Spleen (tissue), 11 donors: ENCODE results near the gene TOP1. TPM values are rescaled to one million over a fixed set of nuclear protein-coding genes. Genes with fewer than 3 reads are reported as not detected.

Source experiments
- DNase-seq: peaks from one replicate; pipeline ENCODE4 v3.0.0-alpha.2; 2020
- H3K27ac ChIP-seq, 8 donors: fragments of 200-600 bp; sonication (generic) in 7 of 8; 1 replicate in 4 of 8; 2 replicates in 4 of 8; pipeline versions ENCODE4 v1.5.0 to v1.8.0; 2016 to 2021; ENCODE audit warnings: inconsistent platforms in 4 of 8, mild to moderate bottlenecking in 4 of 8, moderate library complexity in 1 of 8
- H3K27me3 ChIP-seq, 7 donors: fragments of 200-600 bp; sonication (generic) in 6 of 7; replicated peaks in 1 of 7; 1 replicate in 4 of 7; 2 replicates in 3 of 7; pipeline versions ENCODE4 v1.5.0 to v1.8.0; 2016 to 2021; ENCODE audit warnings: inconsistent platforms in 3 of 7, mild to moderate bottlenecking in 1 of 7
- H3K36me3 ChIP-seq, 6 donors: fragments of 200-600 bp; sonication (generic) in 5 of 6; 1 replicate in 4 of 6; 2 replicates in 2 of 6; pipeline versions ENCODE4 v1.5.0 to v1.8.0; 2016 to 2021; ENCODE audit warnings: inconsistent platforms in 2 of 6
- H3K4me1 ChIP-seq, 6 donors: fragments of 200-600 bp; sonication (generic) in 5 of 6; 1 replicate in 3 of 6; 2 replicates in 3 of 6; pipeline versions ENCODE4 v1.5.0 to v1.8.0; 2016 to 2021; ENCODE audit warnings: inconsistent platforms in 3 of 6
- H3K4me3 ChIP-seq, 8 donors: fragments of 200-600 bp; sonication (generic) in 7 of 8; 1 replicate in 4 of 8; 2 replicates in 4 of 8; pipeline versions ENCODE4 v1.5.0 to v1.8.0; 2016 to 2021; ENCODE audit warnings: inconsistent platforms in 4 of 8, mild to moderate bottlenecking in 4 of 8, moderate library complexity in 2 of 8
- H3K9me3 ChIP-seq, 8 donors: fragments of 200-600 bp; sonication (generic) in 7 of 8; 1 replicate in 4 of 8; 2 replicates in 4 of 8; pipeline versions ENCODE4 v1.5.0 to v1.8.0; 2016 to 2021; ENCODE audit warnings: inconsistent platforms in 4 of 8
- CTCF ChIP-seq, 11 experiments: fragments of 200-600 bp in 7 of 11; fragments of 450-650 bp in 4 of 11; sonication (generic) in 4 of 11; IDR thresholded peaks in 8 of 11; conservative IDR thresholded peaks in 3 of 11; 1 replicate in 7 of 11; 2 replicates in 4 of 11; pipeline versions ENCODE4 v1.4.0 to v1.8.0; 2016 to 2021; ENCODE audit warnings: antibody characterized with exemption in 11 of 11, inconsistent platforms in 4 of 11, mild to moderate bottlenecking in 1 of 11
- POLR2A ChIP-seq, 3 donors: fragments of 450-650 bp; IDR thresholded peaks; one replicate each; pipeline ENCODE4 v1.5.1; 2017; ENCODE audit warnings: antibody characterized with exemption in 3 of 3, mild to moderate bottlenecking in 1 of 3
- POLR2AphosphoS5 ChIP-seq, 3 donors: sonication (generic); formaldehyde crosslinking; IDR thresholded peaks; one replicate each; pipeline ENCODE4 v1.5.1; 2017; ENCODE audit warnings: antibody characterized with exemption in 3 of 3
- WGBS, 5 donors: extraction: QIAGEN DNeasy Blood & Tissue Kit in 3 of 5; methylation state at CpG; one replicate each; pipeline versions ENCODE4 v1.1.5 to v1.1.7; 2013 to 2018; 5-methylcytosine and 5-hydroxymethylcytosine counted together
- intact Hi-C: fragments of 100-400 bp; cut with DNase I; formaldehyde crosslinking; loops from one replicate; pipeline ENCODE4 v1.15.0; 2023; ENCODE audit warnings: low total_unique reads
- polyA plus RNA-seq, 3 donors: library from polyadenylated mRNA; stranded (reverse); fragments of 200-250 nt; gene quantifications; one replicate each; pipeline ENCODE4 v1.2.1, GENCODE V29; 2013
- total RNA-seq, 7 donors: library from RNA; depleted of rRNA in 3 of 7; stranded (reverse); fragments of >200 nt in 3 of 7; fragmentation: NEBNext Ultra II Directional in 4 of 7; extraction: Animal tissue kit (Norgen Biotek cat#: 25700) in 4 of 7; gene quantifications; one replicate each; pipeline versions ENCODE4 v1.1.0 to v1.2.1, GENCODE V29; 2016 to 2021
- donor health status: healthy with polysubstance abuse.
- donor health status: DM: no; HTN: no; CAD: no; lungs with moderate emphysema.
- donor health status: DM: no; HTN: no; CAD: no.
- donor health status: Bipolar disorder and iron deficiency.
- donor health status: healthy.
- donor health status: DM: no; HTN: no; CAD: no.
- donor health status: DM: yes; HTN: yes; CAD: no.

Gene TOP1
- total and polyA plus RNA-seq, 10 donors = 20.7 to 74.6 (median 44.8) TPM

- 94 to 97% (median 95%) methylated on average over 4 of the region's 4 CpGs for WGBS, 5 donors
- Histone ChIP-seq H3K27me3 (no peaks in the 10 kb centered on the region), H3K36me3 (no peaks in the 10 kb centered on the region), H3K27ac (no peak overlapping the region), H3K4me3 (no peak overlapping the region), H3K4me1 (peaks cover 4 to 31% (median 20%) of the 10 kb centered on the region in 6 donors), H3K9me3 (no peaks in the 10 kb centered on the region)
- no peak for DNase-seq
- TF ChIP-seq CTCF (IDR thresholded peaks at IDR 0.05 in 8 of 11, conservative IDR thresholded peaks at IDR 0.05 in 3 of 11) = no peak
- TF ChIP-seq POLR2AphosphoS5 (IDR thresholded peaks at IDR 0.05) = no peak
- TF ChIP-seq POLR2A (IDR thresholded peaks at IDR 0.05) = no peak
- intact Hi-C loops = no loop called here
These were observed 28.8 kb upstream of the TOP1 start for GRCh38 chr20:40999841-41000240.

- intact Hi-C loops = no loop called here
- Histone ChIP-seq H3K4me3 (no peak overlapping the region), H3K9me3 (no peaks in the 10 kb centered on the region), H3K27me3 (no peaks in the 10 kb centered on the region), H3K4me1 (peaks cover 6 to 39% (median 24%) of the 10 kb centered on the region in 6 donors), H3K36me3 (no peaks in the 10 kb centered on the region), H3K27ac (no peak overlapping the region)
- 86 to 95% (median 88%) methylated on average over 2 of the region's 2 CpGs for WGBS, 5 donors
- no peak for DNase-seq
- TF ChIP-seq POLR2AphosphoS5 (IDR thresholded peaks at IDR 0.05) = no peak
- no peak for TF ChIP-seq POLR2A (IDR thresholded peaks at IDR 0.05)
- no peak for TF ChIP-seq CTCF (IDR thresholded peaks at IDR 0.05 in 8 of 11, conservative IDR thresholded peaks at IDR 0.05 in 3 of 11)
These were observed 28.0 kb upstream of the TOP1 start for GRCh38 chr20:41000628-41001027.

GRCh38 chr20:41001497-41001896, 27.1 kb upstream of the TOP1 start:
- H3K27me3 ChIP-seq = no peaks in the 10 kb centered on the region
- DNase-seq = no peak
- TF ChIP-seq CTCF (IDR thresholded peaks at IDR 0.05 in 8 of 11, conservative IDR thresholded peaks at IDR 0.05 in 3 of 11) = no peak
- no peak for TF ChIP-seq POLR2AphosphoS5 (IDR thresholded peaks at IDR 0.05)
- no peak for TF ChIP-seq POLR2A (IDR thresholded peaks at IDR 0.05)
- H3K9me3 ChIP-seq = peaks cover 0 to 6% (median 2%) of the 10 kb centered on the region in 8 donors
- intact Hi-C loops = no loop called here
- WGBS, 5 donors = 49 to 78% (median 66%) methylated on average over 4 of the region's 4 CpGs
- no peak overlapping the region for H3K4me3 ChIP-seq
- H3K27ac ChIP-seq = peak overlapping the region in 1 of 8 donors; percentile 84
- H3K4me1 ChIP-seq = peaks cover 10 to 47% (median 29%) of the 10 kb centered on the region in 6 donors
- no peaks in the 10 kb centered on the region for H3K36me3 ChIP-seq

GRCh38 chr20:41002842-41003142, 25.8 kb upstream of the TOP1 start:
- peaks cover 13 to 59% (median 35%) of the 10 kb centered on the region in 6 donors for H3K4me1 ChIP-seq
- no peaks in the 10 kb centered on the region for H3K27me3 ChIP-seq
- TF ChIP-seq CTCF (IDR thresholded peaks at IDR 0.05 in 8 of 11, conservative IDR thresholded peaks at IDR 0.05 in 3 of 11) (no peak), POLR2AphosphoS5 (IDR thresholded peaks at IDR 0.05) (no peak), POLR2A (IDR thresholded peaks at IDR 0.05) (no peak)
- peaks cover 0 to 12% (median 4%) of the 10 kb centered on the region in 8 donors for H3K9me3 ChIP-seq
- DNase-seq = no peak
- H3K36me3 ChIP-seq = no peaks in the 10 kb centered on the region
- WGBS, 5 donors = 85 to 100% (median 87%) methylated on average over 1 of the region's 1 CpG
- H3K4me3 ChIP-seq = no peak overlapping the region
- H3K27ac ChIP-seq = peak overlapping the region in 7 of 8 donors; percentile 42 to 84 (median 60)
- intact Hi-C loops = no loop called here
